Measurements from ENCODE around the gene DAND5. TPM values are rescaled to one million over a fixed set of nuclear protein-coding genes. Genes with fewer than 3 reads are reported as not detected.

The DAND5 gene
- total RNA-seq, 1 experiment from 2014 or later: 0.21 TPM

- H3K27me3 Mint-ChIP-seq (ENCODE audit: unreplicated experiment): no peaks in the 10 kb centered on the region
- BruUV-seq (replicated peaks): no TSS peak
- CTCF ChIA-PET: no interaction called here
Observed at GRCh38 chr19:12930002-12930645, 39.3 kb upstream of the DAND5 start.

DNA sequence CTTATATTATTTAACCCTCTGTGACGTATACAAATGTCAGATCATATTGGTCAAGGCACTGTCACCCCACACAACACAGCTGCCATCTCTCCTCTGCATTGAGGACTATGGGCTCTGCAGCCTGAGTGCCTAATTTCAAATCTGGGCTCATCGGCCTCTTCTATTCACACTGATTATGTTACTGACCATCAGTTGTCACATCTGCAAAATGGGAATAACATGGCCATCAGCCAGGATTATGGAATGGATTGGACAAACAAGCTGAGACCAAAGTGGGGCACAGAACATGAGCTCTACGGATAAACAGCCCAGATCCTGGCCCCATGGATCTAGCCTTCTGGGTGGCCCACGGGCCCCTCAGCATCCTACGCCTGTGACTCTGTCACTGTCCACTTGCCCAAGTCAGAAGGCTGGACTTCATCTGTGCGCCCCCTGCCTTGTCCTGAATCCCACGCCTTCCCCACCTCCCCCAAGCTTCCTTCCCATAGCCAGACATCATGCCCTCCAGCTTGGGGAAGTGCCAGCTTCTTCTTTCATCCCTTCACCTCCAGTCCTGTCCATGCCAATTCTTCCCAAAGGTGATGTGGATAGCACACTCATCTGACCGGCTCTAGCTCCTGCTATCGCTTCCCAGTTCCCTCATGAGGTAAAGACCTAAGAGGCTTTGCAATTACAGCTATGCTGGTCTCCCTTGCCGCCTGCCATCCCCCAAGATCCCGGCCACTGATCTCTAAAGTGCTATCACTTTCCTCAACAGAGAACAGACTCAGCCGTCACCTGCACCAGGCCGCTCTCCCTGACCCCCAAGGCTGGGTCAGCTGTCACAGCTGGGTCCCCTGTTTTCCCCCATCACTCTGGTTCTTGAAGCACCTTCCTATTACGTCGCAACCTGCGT is 36.7 kb upstream of the DAND5 start:
- Mint-ChIP-seq H3K27me3 (ENCODE audit: unreplicated experiment) (no peaks in the 10 kb centered on the region), H3K9me3 (ENCODE audit: low read depth, unreplicated experiment) (no peaks in the 10 kb centered on the region), H3K4me3 (ENCODE audit: low read depth, unreplicated experiment) (peak overlapping the region; percentile 90), H3K36me3 (ENCODE audit: insufficient read depth, unreplicated experiment) (peaks cover 48% of the 10 kb centered on the region), H3K27ac (ENCODE audit: unreplicated experiment) (peak overlapping the region; percentile 72), H3K4me1 (ENCODE audit: low read depth, unreplicated experiment) (peaks cover 15% of the 10 kb centered on the region)
- no TSS peak for BruUV-seq (replicated peaks)
- intact Hi-C loops (cut with micrococcal nuclease; ENCODE audit: unreplicated experiment): no loop called here
- CTCF ChIA-PET: interaction anchor here (0.6 to 0.7 kb wide), 2 partner anchors 10 to 175 kb away, joined by 4 to 9 read pairs; no protein-coding TSS in a partner anchor
- TF ChIP-seq CTCF (IDR thresholded peaks at IDR 0.05; ENCODE audit: unreplicated experiment): no peak
- no peak for DNase-seq

More at GRCh38 chr19:12930002-12930645, 39.3 kb upstream of the DAND5 start:
- Mint-ChIP-seq H3K36me3 (ENCODE audit: insufficient read depth, unreplicated experiment) (peaks cover 59% of the 10 kb centered on the region), H3K9me3 (ENCODE audit: low read depth, unreplicated experiment) (no peaks in the 10 kb centered on the region), H3K27ac (ENCODE audit: unreplicated experiment) (no peak overlapping the region), H3K4me3 (ENCODE audit: low read depth, unreplicated experiment) (no peak overlapping the region), H3K4me1 (ENCODE audit: low read depth, unreplicated experiment) (peaks cover 9% of the 10 kb centered on the region)
- TF ChIP-seq CTCF (IDR thresholded peaks at IDR 0.05; ENCODE audit: unreplicated experiment): no peak
- DNase-seq: no peak
- intact Hi-C loops (cut with micrococcal nuclease; ENCODE audit: unreplicated experiment): no loop called here

GRCh38 chr19:12933287-12934072 is 35.9 kb upstream of the DAND5 start, which contains the start of gene FARSA:
TSS of gene FARSA (minus strand) at chr19:12933711. CDS start at chr19:12933696, 15 bp downstream.
- TSS peak; percentile 64 for BruUV-seq (replicated peaks)
- peak; percentile 74 for DNase-seq
- peak within 1 kb of the TSS; percentile 90 for H3K4me3 Mint-ChIP-seq (ENCODE audit: low read depth, unreplicated experiment)
- CTCF ChIA-PET: no interaction called here
- TF ChIP-seq CTCF (IDR thresholded peaks at IDR 0.05; ENCODE audit: unreplicated experiment): no peak
- intact Hi-C loops (cut with micrococcal nuclease; ENCODE audit: unreplicated experiment): no loop called here
- peaks cover 50% of the 10 kb centered on the region for H3K36me3 Mint-ChIP-seq (ENCODE audit: insufficient read depth, unreplicated experiment)
- peak within 1 kb of the TSS; percentile 72 for H3K27ac Mint-ChIP-seq (ENCODE audit: unreplicated experiment)
- H3K27me3 Mint-ChIP-seq (ENCODE audit: unreplicated experiment): no peaks in the 10 kb centered on the region
- no peaks in the 10 kb centered on the region for H3K9me3 Mint-ChIP-seq (ENCODE audit: low read depth, unreplicated experiment)
- H3K4me1 Mint-ChIP-seq (ENCODE audit: low read depth, unreplicated experiment): peaks cover 16% of the 10 kb centered on the region

- H3K4me1 Mint-ChIP-seq (ENCODE audit: low read depth, unreplicated experiment): peaks cover 16% of the 10 kb centered on the region
- no TSS peak for BruUV-seq (replicated peaks)
- H3K4me3 Mint-ChIP-seq (ENCODE audit: low read depth, unreplicated experiment): no peak overlapping the region
- no peak for TF ChIP-seq CTCF (IDR thresholded peaks at IDR 0.05; ENCODE audit: unreplicated experiment)
- peaks cover 51% of the 10 kb centered on the region for H3K36me3 Mint-ChIP-seq (ENCODE audit: insufficient read depth, unreplicated experiment)
- H3K27ac Mint-ChIP-seq (ENCODE audit: unreplicated experiment): no peak overlapping the region
- H3K27me3 Mint-ChIP-seq (ENCODE audit: unreplicated experiment): no peaks in the 10 kb centered on the region
- intact Hi-C loops (cut with micrococcal nuclease; ENCODE audit: unreplicated experiment): no loop called here
- CTCF ChIA-PET: interaction anchor here (0.7 kb wide), 1 partner anchor 212 kb away, joined by 3 read pairs; no protein-coding TSS in a partner anchor
- H3K9me3 Mint-ChIP-seq (ENCODE audit: low read depth, unreplicated experiment): no peaks in the 10 kb centered on the region
- DNase-seq: no peak
Observed at GRCh38 chr19:12935071-12935470, 34.3 kb upstream of the DAND5 start.

Data from Calu3 (cell line).